Measurements from ENCODE around the gene NTN3. TPM values are rescaled to one million over a fixed set of nuclear protein-coding genes. Genes with fewer than 3 reads are reported as not detected.

Gene NTN3
- total and polyA plus RNA-seq, 9 donors = 0.12 to 0.34 (median 0.19) TPM; not detected in 5

DNA sequence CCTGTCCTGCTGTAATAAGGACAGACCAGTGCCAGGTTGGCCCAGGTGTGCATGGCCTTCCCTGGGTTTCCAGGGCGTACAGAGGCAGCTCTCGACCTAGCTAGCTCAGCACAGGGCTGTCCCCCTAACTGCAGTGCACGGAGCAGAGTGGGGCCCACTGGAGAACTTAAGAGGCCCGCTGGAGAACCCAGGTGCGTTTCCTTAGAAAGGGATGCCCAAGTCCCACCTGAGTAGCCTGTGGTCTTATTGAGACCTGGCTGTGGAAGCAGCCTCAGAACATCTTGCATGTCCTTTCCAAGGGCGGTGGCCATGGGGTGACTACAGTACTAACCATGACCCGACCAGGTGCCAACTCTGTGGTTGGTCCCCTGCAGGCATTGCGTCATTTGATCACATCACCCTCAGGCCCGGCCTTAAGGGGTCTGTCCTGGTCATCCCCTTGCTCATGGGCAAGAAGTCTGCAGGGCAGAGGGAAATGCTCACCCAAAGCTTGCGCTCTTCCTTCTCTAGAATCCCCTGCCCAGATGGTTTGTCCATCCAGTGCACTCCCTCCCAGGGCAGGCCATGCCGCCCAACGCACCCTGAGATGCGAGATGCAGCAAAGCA, 45.2 kb upstream of the NTN3 start:
- no peak for DNase-seq
- Histone ChIP-seq H3K4me3 (no peak overlapping the region), H3K27ac (no peak overlapping the region), H3K36me3 (no peaks in the 10 kb centered on the region), H3K4me1 (ENCODE audit: insufficient read depth) (peaks cover 2% of the 10 kb centered on the region), H3K9me3 (no peaks in the 10 kb centered on the region), H3K27me3 (no peaks in the 10 kb centered on the region)
- 92 to 95% (median 94%) methylated on average over 13 of the region's 13 CpGs for WGBS, 3 donors
- no peak for TF ChIP-seq EP300 (IDR thresholded peaks at IDR 0.05)
- TF ChIP-seq POLR2A (IDR thresholded peaks at IDR 0.05) = no peak
- TF ChIP-seq, protein P1, sequence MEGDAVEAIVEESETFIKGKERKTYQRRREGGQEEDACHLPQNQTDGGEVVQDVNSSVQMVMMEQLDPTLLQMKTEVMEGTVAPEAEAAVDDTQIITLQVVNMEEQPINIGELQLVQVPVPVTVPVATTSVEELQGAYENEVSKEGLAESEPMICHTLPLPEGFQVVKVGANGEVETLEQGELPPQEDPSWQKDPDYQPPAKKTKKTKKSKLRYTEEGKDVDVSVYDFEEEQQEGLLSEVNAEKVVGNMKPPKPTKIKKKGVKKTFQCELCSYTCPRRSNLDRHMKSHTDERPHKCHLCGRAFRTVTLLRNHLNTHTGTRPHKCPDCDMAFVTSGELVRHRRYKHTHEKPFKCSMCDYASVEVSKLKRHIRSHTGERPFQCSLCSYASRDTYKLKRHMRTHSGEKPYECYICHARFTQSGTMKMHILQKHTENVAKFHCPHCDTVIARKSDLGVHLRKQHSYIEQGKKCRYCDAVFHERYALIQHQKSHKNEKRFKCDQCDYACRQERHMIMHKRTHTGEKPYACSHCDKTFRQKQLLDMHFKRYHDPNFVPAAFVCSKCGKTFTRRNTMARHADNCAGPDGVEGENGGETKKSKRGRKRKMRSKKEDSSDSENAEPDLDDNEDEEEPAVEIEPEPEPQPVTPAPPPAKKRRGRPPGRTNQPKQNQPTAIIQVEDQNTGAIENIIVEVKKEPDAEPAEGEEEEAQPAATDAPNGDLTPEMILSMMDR (IDR thresholded peaks at IDR 0.05) = no peak
- intact Hi-C loops (cut with DNase I) = loop anchor here in 1 of 4 donors (10.0 kb wide), 1 partner anchor 79 kb away; no protein-coding TSS in a partner anchor

DNA sequence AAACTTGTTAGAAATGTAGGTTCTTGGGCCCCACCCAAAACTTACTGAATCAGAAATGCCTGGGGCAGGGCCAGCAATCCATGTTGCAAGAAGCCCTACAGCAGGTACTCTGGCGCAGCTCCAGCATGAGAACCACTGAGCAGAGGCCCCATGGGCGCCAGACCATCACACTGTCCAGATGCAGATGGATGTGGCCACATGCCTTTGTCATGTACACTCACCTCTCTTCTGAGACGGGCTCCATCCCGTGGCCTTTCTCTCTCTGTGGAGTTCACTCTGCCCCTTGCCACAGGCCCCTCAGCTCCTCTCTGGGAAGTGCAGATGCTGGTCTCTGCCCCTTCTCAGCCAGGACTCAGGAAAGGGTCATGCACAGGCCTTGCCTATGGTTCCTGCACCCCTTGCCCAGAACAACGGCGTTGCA, 44.1 kb upstream of the NTN3 start:
- H3K9me3 ChIP-seq = no peaks in the 10 kb centered on the region
- intact Hi-C loops (cut with DNase I) = loop anchor here in 1 of 4 donors (10.0 kb wide), 1 partner anchor 78 kb away; no protein-coding TSS in a partner anchor
- H3K27ac ChIP-seq = no peak overlapping the region
- H3K36me3 ChIP-seq = no peaks in the 10 kb centered on the region
- H3K4me1 ChIP-seq (ENCODE audit: insufficient read depth) = peaks cover 2% of the 10 kb centered on the region
- no peak for TF ChIP-seq EP300 (IDR thresholded peaks at IDR 0.05)
- no peak for TF ChIP-seq POLR2A (IDR thresholded peaks at IDR 0.05)
- TF ChIP-seq, protein P1 (IDR thresholded peaks at IDR 0.05) = no peak
- no peak overlapping the region for H3K4me3 ChIP-seq
- DNase-seq = no peak
- WGBS, 3 donors = 89 to 96% (median 90%) methylated on average over 6 of the region's 6 CpGs
- no peaks in the 10 kb centered on the region for H3K27me3 ChIP-seq

DNA sequence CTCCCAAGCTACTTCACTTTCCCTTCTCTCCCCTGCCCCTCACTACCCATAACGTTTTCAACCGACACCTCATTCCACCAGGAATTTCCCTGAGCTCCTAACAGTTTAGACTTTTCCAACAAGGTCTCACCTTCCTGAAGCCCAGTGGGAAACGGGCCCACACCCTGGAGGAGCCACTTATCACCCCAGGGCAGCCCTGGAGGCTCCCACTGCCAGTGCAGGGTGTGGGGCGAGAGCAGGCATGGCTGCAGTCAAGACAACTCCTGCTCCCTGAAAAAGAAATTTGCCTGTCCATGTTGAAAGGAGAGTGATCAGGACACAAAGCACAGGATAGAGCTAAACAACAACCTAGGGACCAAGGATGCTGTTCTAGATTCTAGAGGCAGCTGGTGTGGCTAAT, 43.6 kb upstream of the NTN3 start:
- H3K27ac ChIP-seq = no peak overlapping the region
- intact Hi-C loops (cut with DNase I) = loop anchor here in 1 of 4 donors (10.0 kb wide), 1 partner anchor 77 kb away; no protein-coding TSS in a partner anchor
- TF ChIP-seq POLR2A (IDR thresholded peaks at IDR 0.05) (no peak), EP300 (IDR thresholded peaks at IDR 0.05) (no peak)
- TF ChIP-seq, protein P1 (IDR thresholded peaks at IDR 0.05) = no peak
- no peak overlapping the region for H3K4me3 ChIP-seq
- no peaks in the 10 kb centered on the region for H3K36me3 ChIP-seq
- H3K9me3 ChIP-seq = no peaks in the 10 kb centered on the region
- 72 to 83% (median 81%) methylated on average over 4 of the region's 4 CpGs for WGBS, 3 donors
- DNase-seq = no peak
- H3K27me3 ChIP-seq = no peaks in the 10 kb centered on the region
- H3K4me1 ChIP-seq (ENCODE audit: insufficient read depth) = peaks cover 2% of the 10 kb centered on the region

DNA sequence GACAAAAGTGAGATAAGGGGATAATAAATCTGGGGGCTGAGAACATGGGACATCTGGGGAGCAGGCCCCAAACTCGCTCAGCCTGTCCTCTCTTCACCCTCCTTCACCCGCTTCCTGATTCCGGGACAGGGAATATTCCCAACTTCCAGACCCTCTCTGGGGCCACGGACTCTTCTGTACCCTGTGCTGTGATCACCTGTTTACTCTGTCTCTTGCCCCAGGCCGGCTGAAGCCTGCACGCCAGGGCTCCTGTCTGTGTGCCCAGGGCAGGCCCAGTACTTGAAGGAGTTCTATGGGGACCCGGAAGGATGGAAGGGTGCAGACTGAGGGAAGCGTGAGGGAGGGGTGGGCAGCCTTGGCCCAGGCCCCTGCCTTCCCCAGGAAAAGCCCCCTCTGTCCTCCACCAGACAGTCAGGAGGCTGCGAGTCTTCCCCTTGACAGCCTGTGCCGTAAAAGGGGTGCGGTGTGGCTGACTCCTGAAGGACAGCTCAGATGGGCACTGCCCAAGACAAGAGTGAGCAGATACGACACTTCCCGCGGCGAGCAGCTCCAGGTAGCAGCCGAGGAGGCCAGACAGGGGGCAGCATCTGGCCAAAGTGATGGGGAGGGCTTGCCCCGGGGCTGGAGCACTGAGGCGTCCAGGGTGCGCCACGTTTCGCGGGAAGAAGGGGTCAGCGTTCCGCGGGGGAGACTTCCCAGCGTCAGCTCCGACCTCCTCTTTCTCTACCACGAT, 42.9 kb upstream of the NTN3 start:
- intact Hi-C loops (cut with DNase I) = loop anchor here in 2 of 4 donors (2.0 to 10.0 kb wide), 2 partner anchors 77 to 87 kb away; partner anchors contain the start of gene ABCA3 (in 1 of the 2)

More for the DNA sequence above, 42.9 kb upstream of the NTN3 start:
- H3K4me3 ChIP-seq = peak overlapping the region; percentile 53
- no peaks in the 10 kb centered on the region for H3K27me3 ChIP-seq
- 30% methylated on average over 25 to 28 of the region's 28 CpGs for WGBS, 3 donors
- H3K4me1 ChIP-seq (ENCODE audit: insufficient read depth) = peaks cover 2% of the 10 kb centered on the region
- H3K27ac ChIP-seq = peak overlapping the region; percentile 57 to 89
- TF ChIP-seq POLR2A (IDR thresholded peaks at IDR 0.05) (no peak), EP300 (IDR thresholded peaks at IDR 0.05) (no peak)
- TF ChIP-seq, protein P1 (IDR thresholded peaks at IDR 0.05) = peak in 2 of 3 donors; percentile 12 to 38
- no peaks in the 10 kb centered on the region for H3K36me3 ChIP-seq
- H3K9me3 ChIP-seq = no peaks in the 10 kb centered on the region
- peak; percentile 47 to 68 (median 62) for DNase-seq
